Heart left ventricle (tissue), 16 donors: ENCODE measurements around the gene NOL3. TPM values are rescaled to one million over a fixed set of nuclear protein-coding genes. Genes with fewer than 3 reads are reported as not detected.

Experiments used
- ATAC-seq, 4 donors: fragments of 200-7000 bp; cut with Tn5 transposase; one replicate each; pipeline ENCODE4 v1.9.1; 2020 to 2022; ENCODE audit warnings: moderate library complexity in 4 of 4, mild to moderate bottlenecking in 3 of 4, moderate number of reproducible peaks in 1 of 4
- DNase-seq, 5 donors: peaks; one replicate each; pipeline ENCODE4 v3.0.0-alpha.2; 2020
- H3K27ac ChIP-seq, 12 donors: fragments of 200-600 bp; sonication (generic) in 4 of 12; one replicate each; pipeline versions ENCODE4 v1.5.0 to v1.8.0; 2016 to 2022; ENCODE audit warnings: mild to moderate bottlenecking in 2 of 12
- H3K27me3 ChIP-seq, 9 donors: fragments of 200-600 bp; sonication (generic) in 2 of 9; one replicate each; pipeline versions ENCODE4 v1.5.1 to v1.8.0; 2016 to 2022; ENCODE audit warnings: mild to moderate bottlenecking in 3 of 9
- H3K36me3 ChIP-seq, 9 donors: fragments of 200-600 bp; sonication (generic) in 2 of 9; one replicate each; pipeline versions ENCODE4 v1.5.0 to v1.8.0; 2018 to 2022; ENCODE audit warnings: mild to moderate bottlenecking in 2 of 9
- H3K4me1 ChIP-seq, 12 donors: fragments of 200-600 bp; sonication (generic) in 4 of 12; one replicate each; pipeline versions ENCODE4 v1.5.0 to v1.8.0; 2016 to 2022; ENCODE audit warnings: mild to moderate bottlenecking in 3 of 12
- H3K4me3 ChIP-seq, 12 donors: fragments of 200-600 bp; sonication (generic) in 4 of 12; one replicate each; pipeline versions ENCODE4 v1.5.0 to v1.8.0; 2017 to 2022; ENCODE audit warnings: mild to moderate bottlenecking in 9 of 12, moderate library complexity in 4 of 12
- H3K9me3 ChIP-seq, 12 donors: fragments of 200-600 bp; sonication (generic) in 4 of 12; one replicate each; pipeline versions ENCODE4 v1.5.0 to v1.8.0; 2016 to 2022; ENCODE audit warnings: mild to moderate bottlenecking in 1 of 12
- POLR2A ChIP-seq, 2 donors: fragments of 450-650 bp; IDR thresholded peaks; one replicate each; pipeline ENCODE4 v1.6.1; 2017; ENCODE audit warnings: antibody characterized with exemption in 2 of 2, mild to moderate bottlenecking in 2 of 2, moderate library complexity in 2 of 2
- WGBS, 4 donors: extraction: QIAGEN DNeasy Blood & Tissue Kit in 2 of 4; methylation state at CpG; one replicate each; pipeline versions ENCODE4 v1.1.5 to v1.1.7; 2013 to 2018; 5-methylcytosine and 5-hydroxymethylcytosine counted together
- intact Hi-C, 10 donors: fragments of 100-400 bp; cut with DNase I; formaldehyde crosslinking; loops; one replicate each; pipeline versions ENCODE4 v1.11.1 to v1.14.2; 2022
- polyA plus RNA-seq, 2 donors: library from polyadenylated mRNA; stranded (reverse); fragments of 200-250 nt; gene quantifications; one replicate each; pipeline ENCODE4 v1.2.3, GENCODE V29; 2013
- total RNA-seq, 9 donors: library from RNA; depleted of rRNA in 2 of 9; stranded (reverse); fragments of >200 nt in 2 of 9; fragmentation: NEBNext Ultra II Directional in 3 of 9; extraction: Animal tissue kit (Norgen Biotek cat#: 25700) in 3 of 9; gene quantifications; one replicate each; pipeline versions ENCODE4 v1.1.0 to v1.2.4, GENCODE V29; 2016 to 2023
- TF ChIP-seq, protein P1 (sequence below), 12 donors: fragments of 200-600 bp; sonication (generic) in 4 of 12; IDR thresholded peaks; one replicate each; pipeline versions ENCODE4 v1.5.0 to v1.8.0; 2018 to 2022; ENCODE audit warnings: antibody characterized with exemption in 12 of 12, mild to moderate bottlenecking in 5 of 12
- donor health status: ischemic (EF 13 %, LVEDD 7.1; RV severe dilation, severe dysfunction).
- donor health status: healthy with polysubstance abuse.
- donor health status: DM: no; HTN: yes; CAD: no.
- donor health status: DM: no; HTN: no; CAD: no.
- donor health status: ischemic (EF 25% LVEDD 6.9; RV normal size, moderate dysfunction).
- donor health status: ischemic (EF 25% LVEDD 5.7; RV mildly dilated, moderate dysfunction).
- donor health status: healthy.
- donor health status: DM: yes; HTN: yes; CAD: no.
- donor health status: ischemic (EF 35%, LVEDD 5.7; RV mildly dilated, moderate dysfunction).
- donor health status: nonischemic (EF 11% LVEDD 7.7; RV severe dilation, severe dysfunction).
- donor health status: DM: yes; HTN: yes; CAD: no.
- donor health status: PGD.
- donor health status: ischemic (EF 29% LVEDD 5.4; RV normal size, mild dysfunction).
- donor health status: nonischemic (EF 23%, LVEDD 6.1; RV moderate dilation, normal function).

The NOL3 gene
- total and polyA plus RNA-seq, 11 donors, result 64.9 to 121 (median 85.5) TPM

DNA sequence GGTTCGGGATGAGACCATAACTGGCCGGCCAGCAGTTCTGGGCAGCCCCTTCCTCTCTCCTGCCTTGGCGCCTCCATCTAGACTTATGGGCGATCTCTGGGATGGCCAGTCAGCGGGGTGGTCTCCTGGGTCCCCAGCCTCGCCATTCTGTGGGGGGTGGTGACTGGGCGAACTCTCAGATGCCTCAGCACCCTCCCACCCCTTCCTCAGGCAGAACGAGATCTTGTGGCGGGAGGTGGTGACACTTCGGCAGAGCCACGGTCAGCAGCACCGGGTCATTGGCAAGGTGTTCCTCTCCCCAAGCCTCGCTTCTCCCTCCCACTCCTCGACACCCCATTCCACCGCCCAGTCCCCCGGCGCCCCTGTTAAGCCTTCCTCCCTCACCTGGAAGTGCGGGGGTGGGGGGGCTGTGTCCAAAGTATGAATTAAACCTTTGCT is 4.2 kb upstream of the NOL3 start:
- WGBS, 4 donors, result 46 to 61% (median 53%) methylated on average over 12 to 18 of the region's 18 CpGs
- Histone ChIP-seq H3K36me3 (no peaks in the 10 kb centered on the region), H3K27me3 (peaks cover 0 to 64% (median 7%) of the 10 kb centered on the region in 9 donors), H3K27ac (no peak overlapping the region), H3K4me1 (peaks cover 0 to 71% (median 58%) of the 10 kb centered on the region in 12 donors), H3K4me3 (no peak overlapping the region), H3K9me3 (no peaks in the 10 kb centered on the region)
- TF ChIP-seq, protein P1, sequence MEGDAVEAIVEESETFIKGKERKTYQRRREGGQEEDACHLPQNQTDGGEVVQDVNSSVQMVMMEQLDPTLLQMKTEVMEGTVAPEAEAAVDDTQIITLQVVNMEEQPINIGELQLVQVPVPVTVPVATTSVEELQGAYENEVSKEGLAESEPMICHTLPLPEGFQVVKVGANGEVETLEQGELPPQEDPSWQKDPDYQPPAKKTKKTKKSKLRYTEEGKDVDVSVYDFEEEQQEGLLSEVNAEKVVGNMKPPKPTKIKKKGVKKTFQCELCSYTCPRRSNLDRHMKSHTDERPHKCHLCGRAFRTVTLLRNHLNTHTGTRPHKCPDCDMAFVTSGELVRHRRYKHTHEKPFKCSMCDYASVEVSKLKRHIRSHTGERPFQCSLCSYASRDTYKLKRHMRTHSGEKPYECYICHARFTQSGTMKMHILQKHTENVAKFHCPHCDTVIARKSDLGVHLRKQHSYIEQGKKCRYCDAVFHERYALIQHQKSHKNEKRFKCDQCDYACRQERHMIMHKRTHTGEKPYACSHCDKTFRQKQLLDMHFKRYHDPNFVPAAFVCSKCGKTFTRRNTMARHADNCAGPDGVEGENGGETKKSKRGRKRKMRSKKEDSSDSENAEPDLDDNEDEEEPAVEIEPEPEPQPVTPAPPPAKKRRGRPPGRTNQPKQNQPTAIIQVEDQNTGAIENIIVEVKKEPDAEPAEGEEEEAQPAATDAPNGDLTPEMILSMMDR (IDR thresholded peaks at IDR 0.05), result no peak
- no peak for TF ChIP-seq POLR2A (IDR thresholded peaks at IDR 0.05)
- intact Hi-C loops, result no loop called here
- ATAC-seq (no peak), DNase-seq (no peak)

DNA sequence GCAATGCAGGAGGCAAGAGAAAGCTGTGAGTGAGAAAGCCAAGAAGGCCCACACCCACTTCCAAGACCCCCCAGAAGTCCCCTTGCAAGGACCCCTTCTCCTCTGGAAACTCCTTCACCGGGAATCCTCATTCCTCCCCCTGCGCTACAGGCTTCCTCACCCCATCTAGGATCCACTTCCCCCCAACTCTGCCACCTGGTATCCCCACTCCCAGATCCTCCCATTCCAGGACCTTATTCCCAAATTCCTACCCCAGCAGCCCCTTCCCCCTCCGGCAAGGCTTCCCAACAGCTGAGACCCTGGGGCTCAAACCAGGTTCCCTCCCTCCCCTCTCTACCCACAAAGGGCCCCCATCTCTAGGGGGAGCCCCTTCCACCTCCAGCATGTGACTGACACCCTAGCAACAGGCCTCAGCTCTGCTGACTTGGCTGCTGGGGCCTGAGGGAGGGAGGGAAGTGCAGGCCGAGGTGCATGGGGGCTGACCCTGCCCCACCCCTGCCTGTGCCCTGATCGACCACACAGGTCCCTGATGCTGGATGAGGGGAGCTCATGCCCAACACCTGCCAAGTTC is 3.7 kb upstream of the NOL3 start:
- 78 to 85% (median 84%) methylated on average over 5 of the region's 5 CpGs for whole genome bisulfite sequencing, 4 donors
- ATAC-seq, result no peak
- intact Hi-C loops, result no loop called here
- DNase-seq, result no peak
- Histone ChIP-seq H3K27ac (no peak overlapping the region), H3K4me3 (no peak overlapping the region), H3K9me3 (no peaks in the 10 kb centered on the region), H3K36me3 (no peaks in the 10 kb centered on the region), H3K4me1 (peaks cover 0 to 71% (median 59%) of the 10 kb centered on the region in 12 donors), H3K27me3 (peaks cover 0 to 61% (median 7%) of the 10 kb centered on the region in 9 donors)
- no peak for TF ChIP-seq POLR2A (IDR thresholded peaks at IDR 0.05)
- TF ChIP-seq, protein P1 (IDR thresholded peaks at IDR 0.05), result no peak

DNA sequence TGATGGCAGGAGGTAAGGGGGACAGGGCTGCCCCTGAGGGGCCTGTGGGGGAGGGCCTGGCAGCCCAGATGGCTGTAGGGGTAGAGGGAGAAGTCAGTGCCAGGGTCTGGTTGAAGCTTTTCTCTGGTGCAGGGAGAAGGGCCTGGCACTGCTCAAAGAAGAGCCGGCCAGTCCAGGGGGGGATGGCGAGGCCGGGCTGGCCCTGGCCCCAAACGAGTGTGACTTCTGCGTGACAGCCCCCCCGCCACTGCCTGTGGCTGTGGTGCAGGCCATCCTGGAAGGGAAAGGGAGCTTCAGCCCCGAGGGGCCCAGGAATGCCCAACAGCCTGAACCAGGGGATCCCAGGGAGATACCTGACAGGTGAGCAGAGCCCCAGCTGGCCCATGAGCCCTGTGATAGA is 2.8 kb upstream of the NOL3 start:
- no peak overlapping the region for H3K4me3 ChIP-seq
- DNase-seq (no peak), ATAC-seq (no peak)
- H3K9me3 ChIP-seq, result no peaks in the 10 kb centered on the region
- no peaks in the 10 kb centered on the region for H3K36me3 ChIP-seq
- no peak overlapping the region for H3K27ac ChIP-seq
- peaks cover 0 to 65% (median 54%) of the 10 kb centered on the region in 12 donors for H3K4me1 ChIP-seq
- 87 to 93% (median 90%) methylated on average over 4 to 7 of the region's 7 CpGs for WGBS, 4 donors
- intact Hi-C loops, result no loop called here
- TF ChIP-seq POLR2A (IDR thresholded peaks at IDR 0.05), result no peak
- TF ChIP-seq, protein P1 (IDR thresholded peaks at IDR 0.05), result no peak
- H3K27me3 ChIP-seq, result peaks cover 0 to 52% (median 7%) of the 10 kb centered on the region in 9 donors

DNA sequence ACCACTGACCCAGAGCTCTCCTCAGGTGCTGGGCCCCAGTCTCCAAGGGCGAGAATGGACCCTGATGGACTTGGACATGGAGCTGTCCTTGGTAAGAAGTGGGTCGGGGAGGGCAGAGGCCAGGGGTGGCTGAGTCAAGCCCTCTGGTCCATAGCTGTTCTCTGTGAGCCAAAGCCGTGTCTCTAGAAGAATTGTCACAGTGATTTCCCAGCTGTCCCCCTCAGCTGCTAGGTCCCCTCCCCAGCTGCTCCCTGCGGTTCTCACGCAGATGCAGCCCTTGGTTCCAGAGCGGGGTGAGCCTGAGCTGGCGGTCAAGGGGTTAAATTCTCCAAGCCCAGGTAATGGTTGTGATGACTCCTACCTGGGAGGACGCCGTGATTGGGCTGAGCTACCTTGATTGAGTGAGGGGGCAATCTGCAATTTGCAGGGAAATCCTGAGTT is 1.3 kb upstream of the NOL3 start:
- Histone ChIP-seq H3K4me1 (peaks cover 0 to 60% (median 50%) of the 10 kb centered on the region in 12 donors), H3K4me3 (no peak overlapping the region), H3K9me3 (no peaks in the 10 kb centered on the region), H3K27me3 (peaks cover 0 to 38% (median 3%) of the 10 kb centered on the region in 9 donors), H3K36me3 (no peaks in the 10 kb centered on the region), H3K27ac (peak overlapping the region in 9 of 12 donors; percentile 89 to 98 (median 95))
- no peak for TF ChIP-seq POLR2A (IDR thresholded peaks at IDR 0.05)
- TF ChIP-seq, protein P1 (IDR thresholded peaks at IDR 0.05), result no peak
- WGBS, 4 donors, result 56 to 69% (median 62%) methylated on average over 7 to 9 of the region's 9 CpGs
- intact Hi-C loops, result no loop called here
- DNase-seq (no peak), ATAC-seq (no peak)
